IgD-negative memory B cell (primary cell): ENCODE measurements around the gene MICAL2. TPM values are rescaled to one million over a fixed set of nuclear protein-coding genes. Genes with fewer than 3 reads are reported as not detected.

Source experiments
- H3K27ac Mint-ChIP-seq, 3 donors: one replicate each; pipeline ENCODE4 v1.8.0; 2020 to 2022; ENCODE audit warnings: mild to moderate bottlenecking in 3 of 3, mixed read lengths in 3 of 3, moderate library complexity in 1 of 3
- H3K27me3 Mint-ChIP-seq: one replicate; pipeline ENCODE4 v1.8.0; 2021; ENCODE audit warnings: mixed read lengths
- H3K36me3 Mint-ChIP-seq: one replicate; pipeline ENCODE4 v1.8.0; 2020; ENCODE audit warnings: mild to moderate bottlenecking, mixed read lengths
- H3K4me1 Mint-ChIP-seq, 3 donors: one replicate each; pipeline ENCODE4 v1.8.0; 2020 to 2022; ENCODE audit warnings: mixed read lengths in 3 of 3, mild to moderate bottlenecking in 1 of 3
- H3K4me3 Mint-ChIP-seq, 4 donors: one replicate each; pipeline ENCODE4 v1.8.0; 2020 to 2022; ENCODE audit warnings: mild to moderate bottlenecking in 4 of 4, mixed read lengths in 4 of 4, moderate library complexity in 3 of 4
- H3K9me3 Mint-ChIP-seq, 3 donors: one replicate each; pipeline ENCODE4 v1.8.0; 2020 to 2021; ENCODE audit warnings: mixed read lengths in 3 of 3, mild to moderate bottlenecking in 1 of 3
- polyA plus RNA-seq: library from polyadenylated mRNA; unstranded; fragments of 300-500 nt; fragmentation: Illumina TruSeq; gene quantifications from one replicate; pipeline ENCODE4 v1.2.3, GENCODE V29; 2021

The MICAL2 gene
- polyA plus RNA-seq, 1 donor from 2014 or later: 0.84 TPM

DNA sequence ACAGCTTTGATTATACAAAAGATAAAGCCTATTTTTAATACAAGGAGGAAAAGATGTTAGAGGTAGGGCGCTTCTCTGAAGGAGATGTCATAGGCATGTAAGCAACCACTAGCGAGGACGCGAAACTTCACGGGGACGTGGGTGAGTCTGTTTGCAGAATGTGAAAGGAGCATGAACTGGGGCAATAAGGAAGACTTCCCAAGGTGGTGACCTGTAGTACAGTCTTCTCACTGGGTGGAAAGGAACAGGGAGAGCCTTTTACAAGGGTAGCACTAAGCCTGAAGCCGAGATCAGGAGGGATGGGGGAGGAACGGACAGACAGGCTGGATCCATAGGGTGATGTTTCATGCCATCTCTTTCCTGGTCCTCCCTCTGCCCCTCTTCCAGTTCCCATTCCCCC lies 10.0 kb upstream of the MICAL2 start:
- H3K9me3 Mint-ChIP-seq: peaks cover 0 to 2% (median 1%) of the 10 kb centered on the region in 3 donors
- H3K27ac Mint-ChIP-seq: no peak overlapping the region
- H3K4me1 Mint-ChIP-seq: peaks cover 2 to 7% (median 3%) of the 10 kb centered on the region in 3 donors
- H3K27me3 Mint-ChIP-seq: peaks cover 5% of the 10 kb centered on the region
- no peaks in the 10 kb centered on the region for H3K36me3 Mint-ChIP-seq
- no peak overlapping the region for H3K4me3 Mint-ChIP-seq

- peaks cover 0 to 2% (median 1%) of the 10 kb centered on the region in 3 donors for H3K9me3 Mint-ChIP-seq
- H3K4me1 Mint-ChIP-seq: peaks cover 2 to 7% (median 3%) of the 10 kb centered on the region in 3 donors
- H3K36me3 Mint-ChIP-seq: no peaks in the 10 kb centered on the region
- no peak overlapping the region for H3K4me3 Mint-ChIP-seq
- peaks cover 5% of the 10 kb centered on the region for H3K27me3 Mint-ChIP-seq
- no peak overlapping the region for H3K27ac Mint-ChIP-seq
Observed at GRCh38 chr11:12100841-12101242, 9.5 kb upstream of the MICAL2 start.

DNA sequence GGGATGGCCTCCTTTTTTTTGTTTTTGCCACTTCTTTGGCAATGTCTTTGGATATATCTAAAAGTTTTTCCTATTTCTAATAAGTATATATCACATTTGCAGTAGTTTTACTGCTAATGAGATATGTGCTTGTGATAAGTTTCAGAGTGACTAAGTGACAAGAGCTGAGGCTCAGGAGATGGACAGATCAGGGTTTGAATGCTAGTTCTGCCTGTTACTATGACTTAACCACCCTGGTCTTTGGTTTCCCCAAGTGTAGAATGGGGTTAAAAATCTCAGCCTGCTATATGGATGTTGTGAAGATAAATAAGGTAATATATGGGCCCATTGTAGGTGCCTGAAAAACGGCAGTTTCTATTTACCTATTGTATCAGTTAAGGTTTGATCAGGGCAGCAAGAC lies 9.1 kb upstream of the MICAL2 start:
- Mint-ChIP-seq H3K9me3 (peaks cover 0 to 2% (median 0%) of the 10 kb centered on the region in 3 donors), H3K4me1 (peaks cover 2 to 7% (median 3%) of the 10 kb centered on the region in 3 donors), H3K4me3 (no peak overlapping the region), H3K27me3 (peaks cover 5% of the 10 kb centered on the region), H3K27ac (no peak overlapping the region), H3K36me3 (no peaks in the 10 kb centered on the region)

DNA sequence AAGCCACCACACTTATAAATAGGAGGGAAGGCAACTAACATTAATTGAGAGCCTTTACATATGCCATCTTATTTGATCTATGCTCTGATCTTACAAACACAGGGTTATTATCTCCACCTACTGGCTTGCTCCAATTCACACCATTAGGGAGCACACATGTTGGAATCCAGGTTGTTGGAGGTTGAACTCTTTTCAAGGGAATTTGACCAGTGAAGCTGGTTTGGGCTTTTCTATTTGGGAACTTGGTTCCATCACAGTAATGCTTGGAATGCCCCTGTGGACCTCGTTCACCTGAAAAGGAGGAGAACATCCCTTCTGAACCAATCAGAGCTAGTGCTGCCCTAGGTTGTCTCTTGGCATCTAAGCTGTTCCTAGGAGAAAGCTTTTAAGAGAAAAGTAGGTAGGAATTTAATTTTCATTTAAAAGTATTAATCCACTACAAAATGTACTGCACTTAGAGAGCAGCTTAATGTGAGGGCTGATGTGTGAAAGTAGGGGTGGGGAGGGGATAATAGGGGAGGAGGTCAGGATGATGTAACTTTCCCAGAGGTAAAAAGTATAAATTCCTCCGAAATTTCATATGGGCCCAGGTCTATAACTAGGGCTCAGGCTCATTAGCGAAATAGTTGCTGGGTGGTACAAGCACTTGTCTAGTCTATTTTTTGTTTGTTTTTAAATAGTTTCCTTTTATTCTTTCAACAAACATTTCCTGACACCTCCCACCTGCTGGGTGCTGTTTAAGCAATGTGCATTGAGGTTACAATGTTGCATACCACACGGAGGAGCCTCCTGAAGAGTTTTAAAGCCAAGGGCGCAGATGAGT lies 7.6 kb upstream of the MICAL2 start:
- peaks cover 0 to 2% (median 0%) of the 10 kb centered on the region in 3 donors for H3K9me3 Mint-ChIP-seq
- no peaks in the 10 kb centered on the region for H3K36me3 Mint-ChIP-seq
- H3K27ac Mint-ChIP-seq: no peak overlapping the region
- peaks cover 2 to 7% (median 3%) of the 10 kb centered on the region in 3 donors for H3K4me1 Mint-ChIP-seq
- peaks cover 5% of the 10 kb centered on the region for H3K27me3 Mint-ChIP-seq
- H3K4me3 Mint-ChIP-seq: no peak overlapping the region

DNA sequence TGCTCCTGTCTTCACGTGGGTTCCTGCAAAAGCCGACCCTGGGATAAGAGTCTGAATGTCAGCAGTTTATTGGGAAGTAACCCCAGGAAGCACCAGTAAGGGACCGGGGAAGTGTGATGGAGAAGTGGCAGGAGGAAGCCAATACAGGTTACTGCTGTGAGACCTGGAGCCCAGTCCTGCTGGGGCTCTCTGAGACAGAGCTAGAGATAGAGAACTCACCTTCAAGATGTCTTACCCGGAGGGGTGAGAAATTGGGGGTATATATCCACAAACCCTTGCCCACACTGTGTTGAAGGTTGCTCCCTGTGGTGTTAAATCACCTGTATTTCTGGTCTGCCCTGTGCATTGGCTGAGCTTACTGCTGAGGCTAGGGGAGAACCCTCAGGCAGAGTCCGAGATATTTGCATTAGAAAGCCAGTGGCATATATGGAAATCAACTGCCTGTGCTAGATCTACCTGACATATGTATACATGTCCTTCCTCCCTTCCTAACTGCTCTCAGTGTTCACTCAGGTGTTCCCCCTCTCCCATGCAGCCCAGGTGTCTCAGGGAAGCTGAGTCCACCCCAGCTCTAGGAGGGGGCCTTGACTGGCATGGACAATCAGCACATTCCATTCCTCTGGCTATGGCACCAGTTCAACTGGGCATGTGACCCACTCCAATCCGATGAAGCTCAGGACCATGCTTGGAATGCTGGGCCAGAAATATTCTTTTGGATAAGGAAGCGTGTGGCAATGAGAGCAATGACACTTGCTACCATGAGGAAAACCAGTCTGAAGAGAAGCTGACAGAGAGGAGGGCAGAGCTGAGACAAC lies 6.8 kb upstream of the MICAL2 start:
- Mint-ChIP-seq H3K9me3 (no peaks in the 10 kb centered on the region), H3K4me1 (peaks cover under 1 to 4% (median under 1%) of the 10 kb centered on the region in 3 donors), H3K27ac (no peak overlapping the region), H3K4me3 (no peak overlapping the region), H3K36me3 (no peaks in the 10 kb centered on the region), H3K27me3 (peaks cover 5% of the 10 kb centered on the region)

GRCh38 chr11:12105471-12105870 lies 4.9 kb upstream of the MICAL2 start:
- H3K4me1 Mint-ChIP-seq: peaks cover 3 to 9% (median 6%) of the 10 kb centered on the region in 3 donors
- no peaks in the 10 kb centered on the region for H3K9me3 Mint-ChIP-seq
- no peak overlapping the region for H3K27ac Mint-ChIP-seq
- H3K4me3 Mint-ChIP-seq: no peak overlapping the region
- H3K36me3 Mint-ChIP-seq: no peaks in the 10 kb centered on the region
- H3K27me3 Mint-ChIP-seq: peaks cover 6% of the 10 kb centered on the region

DNA sequence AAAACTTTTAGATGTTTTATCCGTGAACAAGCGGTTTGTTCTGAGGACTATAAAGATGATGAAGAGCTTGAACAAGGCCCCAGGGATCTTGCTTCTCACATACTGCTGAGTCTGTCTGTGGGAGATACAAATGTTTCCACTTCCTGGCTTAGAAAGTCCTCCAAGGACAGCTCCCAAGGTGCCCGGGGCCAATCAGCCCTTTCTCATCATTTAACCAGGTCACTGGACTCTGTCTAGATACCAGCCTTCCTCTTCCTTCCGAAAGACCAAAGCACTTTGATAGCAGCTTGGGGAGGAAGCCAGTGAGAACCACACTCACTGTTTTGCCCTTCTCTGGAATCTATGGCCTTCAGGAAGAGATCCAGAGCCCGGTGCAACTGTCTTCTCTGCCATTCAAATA lies 4.3 kb upstream of the MICAL2 start:
- H3K4me1 Mint-ChIP-seq: peaks cover 3 to 9% (median 6%) of the 10 kb centered on the region in 3 donors
- H3K36me3 Mint-ChIP-seq: no peaks in the 10 kb centered on the region
- no peaks in the 10 kb centered on the region for H3K9me3 Mint-ChIP-seq

DNA sequence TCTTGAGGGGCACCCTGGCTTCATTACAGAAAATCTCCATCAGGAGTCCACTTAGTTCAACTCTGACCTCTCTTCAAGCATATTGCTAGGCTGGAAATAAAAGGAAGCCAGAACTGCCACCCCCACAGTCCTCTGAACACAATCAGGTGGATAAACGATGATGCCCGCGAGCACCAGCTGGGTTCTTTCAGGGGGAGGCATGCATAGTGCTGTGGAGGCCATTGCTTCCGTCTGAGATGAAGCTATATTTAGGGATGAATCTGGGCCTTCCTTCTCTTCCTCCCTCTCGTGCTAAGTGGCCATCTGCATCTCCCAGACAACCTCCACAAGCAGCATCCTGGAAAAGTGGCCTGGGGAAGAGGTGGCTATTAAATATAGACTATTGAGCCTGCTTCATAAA lies 3.9 kb upstream of the MICAL2 start:
- peaks cover 10% of the 10 kb centered on the region for H3K27me3 Mint-ChIP-seq

More for the DNA sequence above, 4.3 kb upstream of the MICAL2 start:
- Mint-ChIP-seq H3K27me3 (peaks cover 8% of the 10 kb centered on the region), H3K4me3 (no peak overlapping the region), H3K27ac (no peak overlapping the region)

DNA sequence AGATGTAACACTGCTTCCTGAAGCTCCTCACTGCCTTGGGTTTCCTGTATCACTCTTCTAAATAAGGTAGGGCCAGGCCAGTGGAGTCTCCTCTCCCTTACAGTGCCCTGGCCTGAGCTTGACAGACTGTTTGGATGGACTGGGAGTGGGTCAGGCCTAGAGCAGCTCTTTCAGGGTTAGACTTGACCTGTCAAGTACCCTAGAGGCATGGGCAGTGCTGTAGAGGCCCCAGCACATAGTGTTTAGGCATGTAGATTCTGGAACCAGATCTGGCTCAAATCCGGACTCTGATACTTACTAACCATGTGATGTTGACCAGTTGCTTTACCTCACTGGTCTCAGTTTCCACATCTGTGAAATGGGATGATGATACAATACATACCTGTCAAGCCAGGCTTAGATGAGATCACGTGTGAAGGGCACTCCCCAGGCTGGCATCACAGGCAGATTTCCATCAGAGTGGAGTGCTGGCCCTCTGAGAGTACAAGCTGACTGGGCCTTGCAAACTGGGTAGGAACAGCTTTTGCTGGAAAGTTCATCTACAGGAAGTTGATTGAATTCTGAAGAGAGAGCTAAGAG lies 1.4 kb upstream of the MICAL2 start:
- H3K9me3 Mint-ChIP-seq: no peaks in the 10 kb centered on the region
- peaks cover 13% of the 10 kb centered on the region for H3K27me3 Mint-ChIP-seq
- peak overlapping the region in 1 of 3 donors; percentile 96 for H3K27ac Mint-ChIP-seq
- H3K36me3 Mint-ChIP-seq: no peaks in the 10 kb centered on the region
- peak overlapping the region in 2 of 4 donors; percentile 21 to 28 for H3K4me3 Mint-ChIP-seq
- H3K4me1 Mint-ChIP-seq: peaks cover 3 to 14% (median 6%) of the 10 kb centered on the region in 3 donors

More for the DNA sequence above, 3.9 kb upstream of the MICAL2 start:
- no peak overlapping the region for H3K4me3 Mint-ChIP-seq
- no peak overlapping the region for H3K27ac Mint-ChIP-seq
- H3K4me1 Mint-ChIP-seq: peaks cover 3 to 9% (median 6%) of the 10 kb centered on the region in 3 donors
- no peaks in the 10 kb centered on the region for H3K9me3 Mint-ChIP-seq
- no peaks in the 10 kb centered on the region for H3K36me3 Mint-ChIP-seq

- no peaks in the 10 kb centered on the region for H3K36me3 Mint-ChIP-seq
- peak overlapping the region in 1 of 3 donors; percentile 96 for H3K27ac Mint-ChIP-seq
- H3K4me1 Mint-ChIP-seq: peaks cover 3 to 14% (median 6%) of the 10 kb centered on the region in 3 donors
- H3K9me3 Mint-ChIP-seq: no peaks in the 10 kb centered on the region
- H3K27me3 Mint-ChIP-seq: peaks cover 9% of the 10 kb centered on the region
- H3K4me3 Mint-ChIP-seq: peak overlapping the region; percentile 50 to 92 (median 80)
Observed at GRCh38 chr11:12109591-12110196, 696 bp upstream of the MICAL2 start.

GRCh38 chr11:12110714-12111548 lies 541 bp downstream of the MICAL2 start:
- H3K36me3 Mint-ChIP-seq: no peaks in the 10 kb centered on the region

GRCh38 chr11:12111549-12112520 lies 1.4 kb downstream of the MICAL2 start:
- Mint-ChIP-seq H3K27ac (peak overlapping the region in 1 of 3 donors; percentile 53), H3K4me1 (peaks cover 3 to 14% (median 6%) of the 10 kb centered on the region in 3 donors), H3K36me3 (no peaks in the 10 kb centered on the region), H3K27me3 (peaks cover 13% of the 10 kb centered on the region), H3K4me3 (peak overlapping the region; percentile 30 to 77 (median 54)), H3K9me3 (no peaks in the 10 kb centered on the region)

More at GRCh38 chr11:12110714-12111548, 541 bp downstream of the MICAL2 start:
- H3K9me3 Mint-ChIP-seq: no peaks in the 10 kb centered on the region
- peaks cover 9% of the 10 kb centered on the region for H3K27me3 Mint-ChIP-seq
- no peak overlapping the region for H3K27ac Mint-ChIP-seq
- peak overlapping the region; percentile 40 to 70 (median 62) for H3K4me3 Mint-ChIP-seq
- H3K4me1 Mint-ChIP-seq: peaks cover 3 to 14% (median 6%) of the 10 kb centered on the region in 3 donors

DNA sequence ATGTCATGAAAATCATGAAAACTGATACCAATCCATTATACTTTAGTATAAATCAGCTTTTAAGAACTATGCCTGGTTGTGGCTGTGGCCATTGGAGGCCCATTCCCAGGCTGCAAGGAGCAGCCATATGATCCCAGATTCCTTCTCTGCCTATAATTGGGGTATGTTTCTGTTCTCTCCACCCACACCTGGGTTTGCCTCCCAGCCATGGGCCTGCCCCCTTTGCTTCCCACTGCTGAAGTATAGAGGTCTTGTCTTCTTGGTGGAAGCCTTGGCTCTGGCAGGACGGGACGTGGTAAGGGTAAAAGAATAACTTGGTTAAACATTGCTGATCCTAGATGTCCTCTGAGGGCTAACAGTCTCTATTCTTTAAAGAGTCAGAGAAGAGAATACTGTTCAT lies 2.4 kb downstream of the MICAL2 start:
- no peaks in the 10 kb centered on the region for H3K9me3 Mint-ChIP-seq
- no peak overlapping the region for H3K27ac Mint-ChIP-seq
- peak overlapping the region in 1 of 4 donors; percentile 34 for H3K4me3 Mint-ChIP-seq
- peaks cover 3 to 14% (median 6%) of the 10 kb centered on the region in 3 donors for H3K4me1 Mint-ChIP-seq
- H3K36me3 Mint-ChIP-seq: no peaks in the 10 kb centered on the region
- H3K27me3 Mint-ChIP-seq: peaks cover 13% of the 10 kb centered on the region
